ENCODE data around the gene CASK. TPM values are rescaled to one million over a fixed set of nuclear protein-coding genes. Genes with fewer than 3 reads are reported as not detected.

The CASK gene
- total RNA-seq, 6 donors from 2014 or later: 25.1 to 61.6 (median 35.3) TPM

DNA sequence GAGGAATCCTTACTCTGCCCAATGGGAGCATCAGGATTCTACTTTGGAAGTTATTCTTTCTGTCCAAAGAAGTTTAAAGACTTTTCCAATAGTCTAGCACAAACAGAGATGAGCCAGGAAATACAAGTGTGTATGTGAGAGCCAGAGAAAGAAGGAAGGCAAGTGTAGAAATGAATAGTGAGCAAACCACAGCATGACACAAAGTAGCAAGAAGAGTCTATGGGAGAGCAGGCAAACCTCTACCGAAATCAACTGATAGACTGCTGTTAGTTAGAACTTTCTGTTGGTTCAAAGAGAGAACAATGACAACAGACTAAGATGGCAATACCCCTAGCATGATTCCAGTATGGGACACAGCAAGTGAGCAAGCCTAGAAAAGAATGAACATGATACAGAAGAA is 250.7 kb downstream of the CASK start:
- H3K4me3 ChIP-seq: no peak overlapping the region
- no peaks in the 10 kb centered on the region for H3K4me1 ChIP-seq
- no peaks in the 10 kb centered on the region for H3K27me3 ChIP-seq
- no peak for DNase-seq
- ATAC-seq (ENCODE audit: low FRiP score in 2 of 2): no peak
- H3K27ac ChIP-seq: no peak overlapping the region
- no peak for TF ChIP-seq POLR2A (IDR thresholded peaks at IDR 0.05)
- TF ChIP-seq EP300 (IDR thresholded peaks at IDR 0.05): no peak
- TF ChIP-seq POLR2AphosphoS5 (IDR thresholded peaks at IDR 0.05): no peak
- TF ChIP-seq, protein P1, sequence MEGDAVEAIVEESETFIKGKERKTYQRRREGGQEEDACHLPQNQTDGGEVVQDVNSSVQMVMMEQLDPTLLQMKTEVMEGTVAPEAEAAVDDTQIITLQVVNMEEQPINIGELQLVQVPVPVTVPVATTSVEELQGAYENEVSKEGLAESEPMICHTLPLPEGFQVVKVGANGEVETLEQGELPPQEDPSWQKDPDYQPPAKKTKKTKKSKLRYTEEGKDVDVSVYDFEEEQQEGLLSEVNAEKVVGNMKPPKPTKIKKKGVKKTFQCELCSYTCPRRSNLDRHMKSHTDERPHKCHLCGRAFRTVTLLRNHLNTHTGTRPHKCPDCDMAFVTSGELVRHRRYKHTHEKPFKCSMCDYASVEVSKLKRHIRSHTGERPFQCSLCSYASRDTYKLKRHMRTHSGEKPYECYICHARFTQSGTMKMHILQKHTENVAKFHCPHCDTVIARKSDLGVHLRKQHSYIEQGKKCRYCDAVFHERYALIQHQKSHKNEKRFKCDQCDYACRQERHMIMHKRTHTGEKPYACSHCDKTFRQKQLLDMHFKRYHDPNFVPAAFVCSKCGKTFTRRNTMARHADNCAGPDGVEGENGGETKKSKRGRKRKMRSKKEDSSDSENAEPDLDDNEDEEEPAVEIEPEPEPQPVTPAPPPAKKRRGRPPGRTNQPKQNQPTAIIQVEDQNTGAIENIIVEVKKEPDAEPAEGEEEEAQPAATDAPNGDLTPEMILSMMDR (IDR thresholded peaks at IDR 0.05): no peak
- WGBS, 2 donors: 85 to 88% methylated on average over 1 of the region's 1 CpG
- H3K9me3 ChIP-seq: no peaks in the 10 kb centered on the region
- no peaks in the 10 kb centered on the region for H3K36me3 ChIP-seq

DNA sequence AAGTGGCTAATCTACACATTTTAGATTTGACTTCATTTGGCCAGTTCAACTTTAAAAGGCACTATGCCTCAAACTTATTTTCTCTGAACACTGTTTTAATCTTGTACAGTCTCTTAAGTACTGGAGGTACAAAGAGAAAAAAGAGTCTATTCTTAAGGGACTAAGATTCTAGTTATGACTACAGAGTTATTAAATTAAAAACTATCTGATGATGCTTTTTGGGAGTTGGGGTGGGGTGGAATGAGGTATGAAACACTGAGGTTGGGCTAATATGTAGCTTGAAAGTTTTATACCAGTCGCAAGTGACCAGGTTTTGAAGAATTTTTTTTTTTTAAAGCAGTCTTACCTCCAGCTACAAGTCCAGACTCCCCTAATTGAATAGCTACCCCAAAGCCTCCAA is 252.3 kb downstream of the CASK start:
- TF ChIP-seq, protein P1 (IDR thresholded peaks at IDR 0.05): no peak
- TF ChIP-seq POLR2A (IDR thresholded peaks at IDR 0.05) (no peak), POLR2AphosphoS5 (IDR thresholded peaks at IDR 0.05) (no peak), EP300 (IDR thresholded peaks at IDR 0.05) (no peak)

DNA sequence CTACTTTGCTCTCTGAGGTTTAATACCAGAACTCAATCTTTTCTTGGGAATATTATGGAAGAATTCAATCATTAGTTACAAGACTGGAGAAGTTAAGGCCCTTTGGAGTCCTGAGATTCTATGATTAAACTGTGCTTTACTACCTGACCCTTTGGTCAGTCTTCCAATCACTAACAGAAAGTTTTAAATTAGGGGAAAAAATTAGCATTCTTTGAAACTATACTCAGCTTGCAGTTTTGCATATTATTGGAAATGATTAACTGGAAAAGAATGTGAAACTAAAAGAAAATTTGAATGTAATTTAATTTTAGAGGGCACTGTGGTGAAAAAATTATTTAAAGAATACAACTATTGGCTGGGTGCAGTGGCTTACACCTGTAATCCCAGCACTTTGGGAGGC is 253.2 kb downstream of the CASK start:
- H3K27ac ChIP-seq: no peak overlapping the region
- DNase-seq (no peak), ATAC-seq (ENCODE audit: low FRiP score in 2 of 2) (no peak)
- no peak overlapping the region for H3K4me3 ChIP-seq
- no peaks in the 10 kb centered on the region for H3K9me3 ChIP-seq
- H3K27me3 ChIP-seq: no peaks in the 10 kb centered on the region
- TF ChIP-seq, protein P1 (IDR thresholded peaks at IDR 0.05): no peak
- TF ChIP-seq POLR2A (IDR thresholded peaks at IDR 0.05) (no peak), POLR2AphosphoS5 (IDR thresholded peaks at IDR 0.05) (no peak), EP300 (IDR thresholded peaks at IDR 0.05) (no peak)
- no peaks in the 10 kb centered on the region for H3K36me3 ChIP-seq
- H3K4me1 ChIP-seq: peaks cover 0 to 3% (median 0%) of the 10 kb centered on the region in 4 donors

More for the DNA sequence above, 252.3 kb downstream of the CASK start:
- Histone ChIP-seq H3K9me3 (no peaks in the 10 kb centered on the region), H3K27ac (no peak overlapping the region), H3K27me3 (no peaks in the 10 kb centered on the region), H3K4me1 (peaks cover 0 to 3% (median 0%) of the 10 kb centered on the region in 4 donors), H3K36me3 (no peaks in the 10 kb centered on the region), H3K4me3 (no peak overlapping the region)
- 90 to 100% methylated on average over 1 of the region's 1 CpG for WGBS, 2 donors
- ATAC-seq (ENCODE audit: low FRiP score in 2 of 2) (no peak), DNase-seq (no peak)

DNA sequence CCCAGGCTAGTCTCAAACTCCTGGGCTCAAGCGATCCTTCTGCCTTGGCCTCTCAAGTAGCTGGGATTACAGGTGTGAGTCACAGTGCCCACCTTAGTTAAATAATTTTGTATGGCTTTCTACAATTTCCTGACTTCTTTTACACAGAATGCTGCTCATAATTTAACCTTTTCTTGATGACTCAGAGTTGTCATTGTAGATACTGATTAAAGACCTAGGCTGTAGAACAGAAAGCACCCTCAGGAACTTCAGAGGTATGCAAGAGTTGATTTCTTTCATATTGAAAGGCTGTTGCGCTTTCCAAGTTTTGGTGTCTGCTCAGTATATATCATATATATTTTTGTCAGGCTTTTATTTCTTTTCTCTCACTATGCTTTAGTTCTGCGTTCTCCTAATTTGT is 255.7 kb downstream of the CASK start:
- WGBS, 2 donors: 90 to 99% methylated on average over 3 of the region's 3 CpGs

DNA sequence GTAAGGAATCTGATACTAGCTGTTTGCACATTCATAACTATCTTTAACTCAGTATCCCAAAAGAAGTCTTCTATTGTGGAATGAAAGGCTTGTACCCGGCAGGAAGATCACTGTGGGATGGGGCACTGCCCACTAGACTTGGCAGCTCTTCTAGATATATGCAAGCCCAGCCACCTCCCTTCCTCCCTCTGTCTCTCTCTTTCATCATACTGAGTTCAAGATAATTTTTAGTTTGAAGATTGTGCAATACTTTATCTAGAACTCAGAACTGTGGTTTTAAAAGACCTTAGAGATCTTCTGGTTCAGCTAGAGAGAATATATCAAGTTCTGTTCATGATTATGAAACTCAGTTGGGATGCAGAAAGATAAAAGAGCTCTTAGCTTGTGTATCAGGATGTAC is 257.1 kb downstream of the CASK start:
- H3K27ac ChIP-seq: no peak overlapping the region
- H3K4me3 ChIP-seq: no peak overlapping the region
- no peak for DNase-seq
- WGBS, 2 donors: 25 to 55% methylated on average over 1 of the region's 1 CpG
- peaks cover 0 to 3% (median 0%) of the 10 kb centered on the region in 4 donors for H3K4me1 ChIP-seq
- TF ChIP-seq POLR2AphosphoS5 (IDR thresholded peaks at IDR 0.05): no peak
- no peaks in the 10 kb centered on the region for H3K27me3 ChIP-seq
- H3K9me3 ChIP-seq: no peaks in the 10 kb centered on the region
- H3K36me3 ChIP-seq: no peaks in the 10 kb centered on the region
- peak in 1 of 2 donors; percentile 23 for ATAC-seq (ENCODE audit: low FRiP score in 2 of 2)

More for the DNA sequence above, 255.7 kb downstream of the CASK start:
- Histone ChIP-seq H3K36me3 (no peaks in the 10 kb centered on the region), H3K4me1 (peaks cover 0 to 3% (median 0%) of the 10 kb centered on the region in 4 donors), H3K27me3 (no peaks in the 10 kb centered on the region), H3K4me3 (no peak overlapping the region), H3K27ac (no peak overlapping the region), H3K9me3 (no peaks in the 10 kb centered on the region)
- DNase-seq: no peak
- TF ChIP-seq, protein P1 (IDR thresholded peaks at IDR 0.05): no peak
- no peak for TF ChIP-seq EP300 (IDR thresholded peaks at IDR 0.05)
- TF ChIP-seq POLR2A (IDR thresholded peaks at IDR 0.05): no peak
- no peak for TF ChIP-seq POLR2AphosphoS5 (IDR thresholded peaks at IDR 0.05)
- ATAC-seq (ENCODE audit: low FRiP score in 2 of 2): no peak

All from upper lobe of left lung (tissue), 6 donors.